Activated gamma-delta T cell treated with Interleukin-2 at 50 U/mL for 16 hours (primary cell): ENCODE results near the gene FZR1.
"Not testable (repeated sequence)": the region's sequence is repeated elsewhere in the genome, so short reads cannot be mapped to it uniquely, and the experiment has no call there.

Experiments
- DNase-seq: peaks from one replicate; pipeline ENCODE4 v3.0.0-alpha.2; 2020

FZR1 gene

DNA sequence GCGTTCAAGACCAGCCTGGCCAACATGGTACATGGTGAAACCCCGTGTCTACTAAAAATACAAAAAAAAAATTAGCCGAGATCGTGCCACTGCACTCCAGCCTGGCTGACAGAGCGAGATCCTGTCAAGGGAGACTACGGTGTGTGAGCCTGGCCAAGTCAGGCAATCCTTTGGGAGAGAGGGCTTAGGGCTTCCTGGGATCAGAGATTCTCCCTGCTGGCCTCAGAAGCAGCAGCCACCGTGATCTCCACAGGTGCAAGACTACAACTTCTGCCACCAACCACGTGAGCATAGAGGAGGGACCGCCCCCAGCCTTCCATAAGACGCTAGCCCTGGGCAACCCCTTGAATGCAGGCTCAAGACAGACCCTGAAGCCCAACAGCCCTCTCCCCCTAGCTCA is 43.7 kb downstream of the FZR1 start:
- no peak for DNase-seq

DNA sequence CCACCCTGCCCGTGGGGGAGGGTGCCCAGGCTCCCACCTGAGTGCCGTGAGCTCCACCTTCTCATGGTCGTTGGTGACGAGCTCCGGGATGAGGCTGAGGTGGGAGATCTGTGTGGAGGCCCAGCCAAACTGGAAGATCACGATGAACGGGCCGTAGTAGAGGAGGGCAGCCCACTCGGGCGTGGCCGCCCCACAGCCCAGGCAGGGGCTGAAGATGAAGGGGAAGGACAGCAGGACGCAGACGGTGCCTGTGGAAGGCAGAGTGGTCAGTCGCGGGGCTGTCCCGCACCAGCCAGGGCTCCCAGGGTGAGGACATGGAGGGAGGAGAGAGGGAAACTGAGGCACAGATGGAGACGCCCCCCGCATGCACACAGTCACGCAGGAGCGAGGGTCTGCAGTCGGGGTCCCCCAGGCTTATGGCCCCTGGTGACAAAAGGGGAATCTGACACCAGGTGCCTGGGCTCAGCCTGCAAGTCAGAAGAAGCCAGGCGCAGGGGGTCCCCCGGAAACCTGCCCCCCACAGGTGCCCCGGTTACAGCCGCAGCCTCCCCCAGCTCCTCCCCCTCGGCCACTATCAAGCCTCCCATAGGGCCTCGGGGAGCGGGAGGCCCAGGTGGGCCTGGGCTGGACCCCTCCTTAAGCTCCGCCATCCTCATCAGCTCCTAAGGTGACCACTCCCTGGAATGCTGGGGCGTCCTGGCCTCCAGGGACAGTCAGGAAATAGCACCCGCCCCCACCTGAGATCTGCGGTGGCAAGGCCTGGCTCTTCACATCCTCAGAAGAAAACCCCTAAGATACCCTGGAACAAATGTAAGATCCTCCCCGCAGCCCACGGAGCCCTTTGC is 45.1 kb downstream of the FZR1 start:
- no peak for DNase-seq

DNA sequence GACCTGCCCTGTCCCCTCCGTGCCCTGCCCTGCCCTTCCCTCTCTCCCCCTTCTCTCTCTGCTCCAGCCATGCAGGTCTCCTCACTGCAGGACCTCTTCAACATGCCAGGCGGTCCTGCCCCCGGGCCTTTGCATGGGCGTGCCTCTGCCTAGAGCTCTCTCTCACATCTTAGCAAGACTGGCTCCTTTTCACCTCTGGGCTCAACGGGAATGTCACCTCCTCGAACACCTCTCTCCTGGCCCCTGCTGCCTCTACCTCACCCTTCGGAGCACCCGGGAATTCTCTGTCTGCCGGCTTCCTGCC is 45.6 kb downstream of the FZR1 start:
- no peak for DNase-seq

DNA sequence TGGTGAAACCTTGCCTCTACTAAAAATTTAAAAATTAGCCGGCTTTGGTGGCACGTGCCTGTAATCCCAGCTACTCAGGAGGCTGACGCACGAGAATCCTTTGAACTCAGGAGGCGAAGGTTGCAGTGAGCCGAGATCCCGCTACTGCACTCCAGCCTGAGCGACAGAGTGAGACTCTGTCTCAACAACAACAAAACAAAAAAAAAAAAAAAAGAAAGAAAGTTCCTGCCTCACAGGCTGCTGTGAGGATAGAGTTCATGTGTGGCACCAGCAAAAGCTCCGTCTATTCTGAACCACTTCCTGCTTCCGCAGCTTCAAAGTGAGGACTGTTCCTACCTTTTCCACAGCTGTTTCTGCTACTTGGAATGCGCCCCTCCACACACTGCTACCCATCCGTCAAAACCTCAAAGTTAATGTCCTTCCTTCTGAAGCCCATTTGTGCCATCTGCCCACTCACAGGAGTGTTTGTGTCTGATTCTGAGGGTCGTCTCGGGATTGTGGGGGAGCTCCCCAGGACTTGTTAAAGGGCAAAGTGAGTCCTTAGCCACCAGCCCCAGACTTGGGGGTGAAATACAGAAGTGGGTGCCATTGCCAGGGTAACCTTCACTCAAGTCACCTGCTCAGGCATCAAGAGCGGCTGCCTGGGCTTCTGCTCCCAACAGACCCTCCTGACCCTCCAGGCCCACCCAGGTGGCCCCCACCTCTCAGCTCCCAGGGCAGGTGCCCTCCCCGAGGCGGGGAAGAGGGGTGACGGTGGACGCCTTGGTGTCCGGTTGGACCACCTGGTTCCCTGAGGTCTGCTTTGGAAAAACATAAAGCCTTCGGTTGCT is 48.4 kb downstream of the FZR1 start:
- DNase-seq: peak; percentile 37

DNA sequence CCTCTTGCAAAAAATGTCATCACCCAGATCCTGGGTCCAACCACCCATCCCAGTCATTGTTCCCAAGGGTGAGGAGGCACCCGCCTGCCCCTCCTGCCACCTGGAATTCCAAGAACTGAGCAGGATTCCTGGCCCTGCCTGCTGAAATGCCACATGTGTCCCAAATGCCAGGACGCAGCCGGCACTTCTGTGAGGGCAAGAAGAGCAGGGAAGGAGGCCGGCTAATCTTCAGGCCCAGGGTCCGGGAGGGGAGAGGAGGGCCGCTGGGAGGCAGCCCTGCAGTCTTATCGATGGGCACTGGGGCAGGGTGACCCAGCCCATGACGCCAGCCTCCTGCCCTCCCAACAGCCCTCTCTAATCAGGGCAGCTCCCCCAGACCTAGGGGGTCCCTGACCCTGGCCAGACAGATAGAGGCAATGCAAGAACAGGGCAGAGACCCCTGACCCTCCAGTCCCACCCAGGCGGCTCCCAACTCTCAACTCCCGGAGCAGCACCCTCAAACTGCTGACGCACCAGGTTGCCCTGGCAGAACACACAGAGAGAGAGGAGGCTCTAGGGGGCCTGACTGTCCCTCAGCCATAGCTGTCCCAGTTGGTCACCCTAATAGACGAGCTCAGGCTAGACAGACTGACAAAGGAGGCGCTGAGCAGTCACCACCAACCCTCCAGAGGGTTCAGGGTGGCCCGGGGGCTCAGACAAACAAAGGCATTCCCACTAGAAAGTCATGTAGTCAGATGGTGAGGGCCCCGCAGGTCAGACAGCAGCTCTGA is 49.7 kb downstream of the FZR1 start:
- DNase-seq: no peak

DNA sequence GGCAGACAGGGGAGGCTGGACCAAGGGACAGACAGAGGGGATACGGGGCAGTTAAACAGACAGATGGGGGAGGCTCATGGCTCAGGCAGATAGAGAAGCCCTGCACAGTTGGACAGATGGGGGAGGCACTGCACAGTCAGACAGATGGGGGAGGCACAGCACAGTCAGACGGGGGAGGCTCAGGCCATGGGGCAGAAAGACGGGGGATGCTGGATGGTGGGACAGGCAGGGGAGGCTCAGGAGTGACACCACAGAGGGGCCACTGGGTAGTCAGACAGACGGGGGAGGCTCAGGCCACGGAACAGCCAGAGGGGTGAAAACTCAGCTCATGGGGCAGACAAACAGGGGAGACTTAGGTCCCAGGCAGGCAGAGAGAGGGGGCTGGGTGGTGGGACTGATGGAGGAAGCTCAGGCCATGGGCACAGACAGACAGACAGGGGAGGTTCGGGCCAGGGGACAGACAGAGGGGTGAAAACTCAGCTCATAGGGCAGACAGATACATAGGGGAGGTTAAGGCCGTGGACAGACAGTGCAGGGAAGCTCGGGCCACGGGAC is 50.4 kb downstream of the FZR1 start:
- DNase-seq: no peak

DNA sequence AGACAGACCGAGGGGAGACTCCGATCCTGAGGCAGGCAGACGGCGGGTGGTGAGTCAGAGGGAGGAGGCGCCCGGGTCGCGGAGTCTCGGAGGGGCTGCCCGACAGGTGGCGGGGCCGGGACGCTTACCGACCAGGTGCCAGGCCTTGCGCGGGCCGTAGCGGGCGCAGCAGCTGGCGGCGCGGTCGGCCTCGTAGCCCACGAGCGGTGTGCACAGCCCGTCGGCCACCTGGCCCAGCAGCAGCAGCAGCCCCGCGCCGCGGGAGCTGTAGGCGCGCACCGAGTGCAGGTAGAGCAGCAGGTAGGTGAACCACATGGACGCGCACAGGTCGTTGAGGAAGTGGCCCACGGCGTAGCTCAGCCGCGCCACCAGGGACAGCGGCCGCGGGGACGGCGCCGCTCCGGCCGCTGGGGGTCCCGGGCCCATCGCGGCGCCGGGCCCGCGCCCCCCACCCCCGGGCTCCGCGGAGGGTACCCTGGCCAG is 50.9 kb downstream of the FZR1 start:
- DNase-seq: peak; percentile 64

DNA sequence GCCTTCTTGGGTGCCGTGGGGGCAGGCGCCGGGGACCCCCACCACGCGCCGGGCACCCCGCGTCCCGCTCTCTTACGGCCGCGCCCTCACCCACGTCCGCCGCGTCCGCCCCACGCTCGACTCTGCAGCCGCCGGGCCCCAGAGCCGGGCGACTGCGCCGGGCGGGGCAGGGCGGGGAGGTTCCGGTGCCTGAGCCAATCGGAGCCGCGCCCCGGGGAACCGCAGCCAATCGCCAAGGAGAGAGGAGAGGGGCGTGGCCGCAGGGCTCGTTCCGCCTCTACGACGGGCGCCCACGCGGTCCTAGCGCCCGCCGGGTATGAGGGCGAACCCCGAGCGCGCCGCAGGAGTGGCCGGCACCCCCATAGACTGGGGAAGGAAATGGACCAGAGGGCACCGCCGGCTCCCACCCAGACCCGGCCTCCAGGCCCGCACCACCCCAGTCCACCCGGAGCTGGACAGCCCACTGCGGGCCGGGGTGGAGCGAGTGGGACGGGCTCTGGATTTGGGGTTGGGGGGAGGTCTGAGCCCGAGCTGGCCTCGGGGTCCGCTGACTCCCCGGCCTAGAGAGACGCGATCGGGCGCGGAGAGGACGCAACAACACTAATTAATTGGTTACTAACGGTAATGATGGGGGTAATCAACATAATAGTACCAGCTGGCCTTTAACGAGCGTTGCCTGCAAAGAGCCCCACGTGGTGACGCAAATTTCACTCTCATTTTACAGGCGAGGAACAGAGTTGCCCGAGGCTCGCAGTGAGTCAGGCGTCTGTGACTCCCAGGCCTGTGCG is 51.5 kb downstream of the FZR1 start, which contains the start of gene MFSD12:
Gene MFSD12, minus strand, starts transcription at position 126 of the 788 bp plus-strand sequence. CDS start 183 bp downstream, outside the sequence.
- DNase-seq: peak; percentile 93

DNA sequence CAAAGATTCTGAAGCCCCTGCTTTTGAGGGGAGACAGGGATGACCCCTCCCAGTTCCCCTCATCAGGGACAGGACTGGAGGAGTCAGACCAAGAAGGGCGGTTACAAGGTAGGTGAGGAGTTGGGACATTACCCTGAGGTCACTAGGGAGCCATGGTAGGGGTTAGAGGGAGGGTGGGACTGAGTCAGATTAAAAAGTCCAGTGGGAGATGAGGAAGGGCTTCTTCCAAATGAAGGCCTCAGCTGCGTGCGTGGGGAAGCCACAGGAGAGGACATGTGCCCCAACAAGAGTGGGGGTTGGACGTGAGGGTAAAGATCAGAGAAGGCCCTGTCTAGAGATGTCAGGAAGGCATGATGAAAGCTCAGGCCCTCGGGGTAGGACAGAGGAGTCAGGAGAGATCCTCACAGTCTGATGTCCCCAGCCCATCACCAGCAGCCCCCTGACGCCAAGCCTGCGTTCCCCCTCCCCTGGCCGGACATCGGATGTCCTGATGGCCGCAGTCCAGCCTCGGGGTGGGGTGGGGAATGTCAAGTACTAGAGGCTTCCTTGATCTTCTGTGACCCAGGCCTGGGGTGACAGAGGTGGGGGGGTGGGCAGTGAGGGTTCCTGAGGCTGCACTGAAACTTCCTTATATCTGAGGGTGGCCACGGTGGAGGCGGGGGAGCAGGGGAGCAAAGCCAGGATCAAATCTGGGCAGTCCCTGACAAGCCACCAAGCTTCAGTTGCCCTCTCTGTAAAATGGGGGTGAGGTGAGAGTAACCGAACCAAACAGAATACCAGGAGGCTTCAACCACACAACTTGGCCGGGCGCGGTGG is 57.8 kb downstream of the FZR1 start:
- DNase-seq: no peak

DNA sequence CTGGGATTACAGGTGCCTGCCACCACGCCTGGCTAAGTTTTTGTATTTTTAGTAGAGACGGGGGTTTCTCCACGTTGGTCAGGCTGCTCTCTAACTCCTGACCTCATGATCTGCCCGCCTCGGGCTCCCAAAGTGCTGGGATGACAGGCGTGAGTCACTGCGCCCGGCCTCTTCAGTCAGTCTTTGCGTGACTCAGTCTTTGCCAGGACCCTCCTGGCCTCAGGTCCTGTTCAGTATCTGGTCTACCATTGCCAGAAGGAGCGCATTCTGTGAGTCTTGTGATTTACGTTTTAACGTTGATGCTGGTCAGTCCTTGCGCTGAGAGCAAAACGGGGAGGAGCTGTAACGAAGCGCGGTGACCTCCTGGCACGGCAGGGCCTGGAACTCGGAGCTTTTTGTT is 59.0 kb downstream of the FZR1 start:
- no peak for DNase-seq

DNA sequence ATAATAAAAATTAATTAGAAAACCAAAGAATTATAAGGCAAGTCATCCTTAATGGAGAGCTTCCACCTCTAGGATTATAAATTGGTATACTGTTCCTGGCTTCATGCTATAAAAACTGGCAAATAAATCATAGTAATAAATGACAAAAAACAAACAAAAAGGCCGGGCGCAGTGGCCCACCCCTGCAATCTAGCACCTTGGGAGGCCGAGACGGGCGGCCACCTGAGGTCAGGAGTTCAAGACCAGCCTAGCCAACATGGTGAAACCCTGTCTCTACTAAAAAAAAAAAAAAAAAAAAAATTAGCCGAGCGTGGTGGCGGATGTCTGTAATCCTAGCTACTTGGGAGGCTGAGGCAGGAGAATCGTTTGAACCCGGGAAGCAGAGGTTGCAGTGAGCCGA is 63.9 kb downstream of the FZR1 start:
- DNase-seq: not testable (repeated sequence)

DNA sequence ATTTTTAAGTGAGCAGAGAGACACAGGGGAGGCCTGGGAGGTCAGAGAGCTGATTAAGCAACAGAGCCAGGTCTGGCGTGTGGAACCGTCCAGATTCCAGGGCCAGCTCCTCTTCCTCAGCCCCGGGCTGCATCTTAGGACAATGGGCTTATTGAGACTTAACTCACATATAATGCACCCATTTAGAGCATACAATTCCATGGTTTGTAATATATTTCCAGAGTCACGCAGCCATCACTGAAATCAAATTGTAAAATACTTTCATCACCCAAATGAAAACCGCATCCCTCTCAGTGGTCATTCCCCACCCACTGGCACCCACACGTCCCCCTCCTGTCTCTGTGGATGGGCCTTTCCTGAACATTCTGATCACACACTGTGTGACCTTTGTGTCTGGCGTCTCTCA is 64.5 kb downstream of the FZR1 start:
- no peak for DNase-seq

DNA sequence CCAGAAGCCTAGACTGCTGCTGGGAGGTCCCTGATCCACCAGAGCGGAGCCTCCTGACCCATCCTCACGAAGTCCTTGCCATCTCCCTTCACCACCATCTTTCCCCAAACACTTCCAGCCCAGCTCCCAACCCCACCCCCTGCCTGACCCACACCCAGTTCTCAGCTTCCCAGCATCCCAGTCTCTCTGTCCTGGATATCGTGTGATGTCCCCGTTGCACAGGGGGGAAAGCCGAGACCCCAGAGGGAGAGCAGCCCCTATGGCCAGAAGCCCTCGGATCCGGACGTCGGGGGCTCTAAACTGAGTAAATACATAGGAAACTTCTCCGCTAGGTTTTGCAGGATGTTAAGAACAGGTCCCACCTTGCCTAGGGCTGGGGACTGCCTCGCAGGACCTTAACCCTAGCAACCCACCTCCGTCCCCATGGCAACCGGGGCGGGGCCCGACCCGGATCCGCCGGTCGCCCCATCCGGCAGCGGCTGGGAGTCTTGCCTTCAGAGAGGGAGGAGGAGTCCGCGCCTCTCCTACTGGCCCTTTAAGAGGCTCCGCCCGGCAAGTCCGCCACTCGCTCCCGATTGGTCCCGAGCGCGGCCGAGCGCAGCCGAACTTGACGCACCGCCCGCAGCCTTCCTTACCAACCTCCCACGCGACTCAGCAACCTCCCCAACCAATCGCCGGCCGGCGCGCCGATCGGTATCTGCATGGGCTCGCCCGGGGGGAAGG is 66.2 kb downstream of the FZR1 start:
- peak; percentile 99 for DNase-seq

DNA sequence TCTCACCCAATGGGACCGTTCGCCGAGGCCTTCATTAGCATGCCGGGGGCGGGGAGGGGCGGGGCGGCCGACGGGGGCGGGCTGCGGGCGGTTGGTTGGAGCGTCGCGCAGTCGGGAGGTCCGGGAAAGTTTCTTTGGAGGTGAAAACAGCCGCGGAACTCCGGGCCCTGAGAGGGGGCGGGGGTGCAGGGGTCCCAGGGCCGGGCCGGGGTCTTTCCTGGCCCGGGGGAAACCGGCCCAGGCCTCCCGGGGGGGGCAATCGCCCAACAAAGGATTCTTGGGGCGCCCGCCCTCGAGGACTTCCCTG is 66.7 kb downstream of the FZR1 start, which contains the start of gene HMG20B:
Gene HMG20B, plus strand, starts transcription at position 90 of the 307 bp plus-strand sequence. CDS start 366 bp downstream, outside the sequence.
- no peak for DNase-seq

DNA sequence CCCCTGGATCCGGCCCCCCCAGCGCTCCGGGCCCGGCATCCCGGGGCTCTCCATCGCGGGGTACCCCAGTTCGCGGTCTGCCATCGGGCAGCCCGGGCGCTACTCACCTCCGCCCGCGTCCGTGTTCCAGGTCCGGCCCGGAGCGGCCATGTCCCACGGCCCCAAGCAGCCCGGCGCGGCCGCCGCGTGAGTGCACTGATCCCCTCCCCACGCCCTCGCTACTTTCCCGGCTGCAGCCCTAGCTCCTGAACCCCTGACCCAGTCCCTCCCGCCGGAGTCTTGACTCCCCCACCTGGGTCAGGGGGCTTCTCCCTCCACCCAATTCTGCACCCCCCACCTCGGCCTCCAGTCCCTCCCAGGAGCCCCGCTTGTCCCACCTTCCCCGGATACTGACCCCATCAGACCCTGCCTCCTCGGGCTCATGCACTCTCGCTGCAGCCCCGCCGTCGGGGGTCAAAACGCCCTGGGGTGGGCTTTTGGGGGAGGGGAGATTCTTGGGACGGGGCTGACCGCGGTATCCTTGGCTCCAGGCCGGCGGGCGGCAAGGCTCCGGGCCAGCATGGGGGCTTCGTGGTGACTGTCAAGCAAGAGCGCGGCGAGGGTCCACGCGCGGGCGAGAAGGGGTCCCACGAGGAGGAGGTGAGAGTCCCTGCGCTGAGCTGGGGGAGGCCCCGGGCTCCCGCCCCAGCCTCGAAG is 67.2 kb downstream of the FZR1 start:
- DNase-seq: no peak

DNA sequence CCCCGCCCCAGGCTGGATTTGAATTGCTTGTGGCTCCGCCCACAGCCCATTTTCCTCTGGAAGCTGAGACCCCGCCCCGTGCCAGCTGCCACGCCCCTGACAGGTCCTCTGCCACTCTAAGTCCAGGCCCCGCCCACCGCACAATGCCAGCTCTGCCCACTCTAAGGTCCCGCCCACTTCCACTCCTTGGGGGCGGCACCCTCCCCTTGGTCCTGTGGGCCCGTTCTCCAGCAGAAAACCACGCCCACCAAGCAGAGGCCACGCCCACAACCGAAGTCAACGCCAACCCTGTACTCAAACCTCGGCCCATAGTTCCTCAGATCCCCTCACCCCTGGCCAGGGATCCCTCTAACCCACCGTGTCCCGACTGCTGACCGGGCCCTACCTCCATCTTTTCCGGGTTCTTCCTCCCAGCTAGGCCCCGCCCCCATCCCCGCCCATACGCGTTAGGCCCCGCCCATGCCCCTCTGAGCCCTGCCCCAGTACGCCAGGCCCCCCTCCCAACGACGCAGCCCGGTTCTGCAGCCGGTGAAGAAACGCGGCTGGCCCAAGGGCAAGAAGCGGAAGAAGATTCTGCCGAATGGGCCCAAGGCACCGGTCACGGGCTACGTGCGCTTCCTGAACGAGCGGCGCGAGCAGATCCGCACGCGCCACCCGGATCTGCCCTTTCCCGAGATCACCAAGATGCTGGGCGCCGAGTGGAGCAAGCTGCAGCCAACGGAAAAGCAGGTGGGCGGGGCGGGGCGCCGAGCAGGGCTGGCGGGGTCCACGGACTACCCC is 67.9 kb downstream of the FZR1 start:
- peak; percentile 70 for DNase-seq

DNA sequence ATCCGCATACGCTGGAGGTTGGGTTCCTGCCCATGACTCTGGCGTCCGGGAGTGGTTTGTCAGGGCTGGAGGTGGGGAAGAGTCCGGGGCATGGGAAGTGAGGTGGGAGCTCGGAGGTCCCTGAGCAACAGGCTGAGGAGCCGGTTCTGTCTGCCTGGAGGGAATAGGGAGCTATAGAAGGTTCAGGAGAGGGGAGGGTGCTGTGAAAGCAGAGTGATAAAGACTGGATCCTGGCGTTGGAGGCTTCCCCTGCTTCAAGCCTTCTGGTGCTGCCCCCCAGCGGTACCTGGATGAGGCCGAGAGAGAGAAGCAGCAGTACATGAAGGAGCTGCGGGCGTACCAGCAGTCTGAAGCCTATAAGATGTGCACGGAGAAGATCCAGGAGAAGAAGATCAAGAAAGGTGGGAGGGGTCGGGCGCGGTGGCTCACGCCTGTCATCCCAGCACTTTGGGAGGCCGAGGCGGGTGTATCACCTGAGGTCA is 69.2 kb downstream of the FZR1 start:
- DNase-seq: no peak

DNA sequence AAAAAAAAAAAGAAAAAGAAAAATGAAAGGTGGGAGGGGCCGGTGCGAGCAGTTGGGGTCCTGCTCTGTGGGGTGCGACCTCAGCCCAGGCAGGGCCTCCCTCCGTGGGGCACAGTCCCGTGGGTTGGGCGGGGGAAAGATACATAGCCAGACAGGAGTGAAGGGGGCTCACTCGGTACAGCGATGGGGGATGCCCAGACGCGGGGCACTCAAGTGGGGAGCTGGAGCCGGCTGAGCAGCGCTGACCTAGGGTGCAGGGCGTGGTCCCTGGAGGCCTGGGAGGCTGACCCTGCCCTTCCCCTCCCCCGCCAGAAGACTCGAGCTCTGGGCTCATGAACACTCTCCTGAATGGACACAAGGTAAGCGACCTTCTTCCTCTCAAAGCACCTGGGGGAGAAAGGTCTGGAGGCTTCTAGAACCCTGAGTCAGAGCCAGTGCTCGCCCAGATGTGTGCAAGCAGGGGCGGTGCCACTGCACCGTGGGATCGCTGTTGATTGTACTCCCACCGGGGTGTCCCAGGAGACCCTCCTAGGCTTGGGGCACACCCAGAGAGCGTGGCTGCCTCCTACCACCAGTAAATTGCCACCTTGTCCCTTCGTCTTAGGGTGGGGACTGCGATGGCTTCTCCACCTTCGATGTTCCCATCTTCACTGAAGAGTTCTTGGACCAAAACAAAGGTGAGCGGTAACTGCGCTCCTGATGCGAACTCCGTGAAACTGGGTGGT is 70.0 kb downstream of the FZR1 start:
- no peak for DNase-seq
